HCT116 (cell line): ENCODE results near the gene GSTO2. TPM values are rescaled to one million over a fixed set of nuclear protein-coding genes. Genes with fewer than 3 reads are reported as not detected.

ENCODE experiments used
- ATAC-seq: fragments of 200-7000 bp; cut with Tn5 transposase; 2 replicates; pipeline ENCODE4 v1.9.1; 2020; ENCODE audit warnings: mild to moderate bottlenecking, moderate library complexity
- BruUV-seq: library from RNA; stranded (reverse); fragments of 400-500 nt; replicated peaks from 2 replicates; lab custom pipeline; 2021; lab: Mats Ljungman, UMichigan
- CTCF ChIA-PET: fragments of 300-600 bp; sonication (Branson Sonifier 250); formaldehyde crosslinking; loops from one replicate; lab custom pipeline; 2021; ENCODE audit warnings: antibody characterized with exemption; lab: Charles Lee
- POLR2A ChIA-PET: fragments of 300-600, 350-600 bp; sonication (Branson Sonifier 250); formaldehyde crosslinking; loops from one replicate; lab custom pipeline; 2021; ENCODE audit warnings: antibody characterized with exemption; lab: Charles Lee
- RAD21 ChIA-PET, 2 experiments: fragments of 300-600 bp; sonication (Branson Sonifier 250); formaldehyde crosslinking; loops; one replicate each; lab custom pipeline; 2023; ENCODE audit warnings: low total read pairs in 2 of 2; ENCODE audit not compliant: uncharacterized antibody in 2 of 2, unreplicated experiment in 2 of 2, low non-redundant PET in 1 of 2; lab: Charles Lee
- DNase-seq: peaks from one replicate; pipeline ENCODE4 v3.0.0-alpha.2; 2010; ENCODE audit warnings: low read depth, low spot score
- H2AFZ ChIP-seq: fragments of 200-600 bp; shearing (Covaris generic), sonication (generic); 2 replicates; pipeline ENCODE4 v1.6.1; 2017; ENCODE audit warnings: low read depth, mixed run types, mixed read lengths, antibody characterized with exemption, low read length; ENCODE audit not compliant: poor library complexity, severe bottlenecking
- H3K27ac ChIP-seq: 2 replicates; pipeline ENCODE4 v1.5.1; 2012; ENCODE audit warnings: low read depth, low read length
- H3K27me3 ChIP-seq: fragments of 200-600 bp; sonication (generic); 2 replicates; pipeline ENCODE4 v1.6.1; 2016; ENCODE audit warnings: mixed run types, low read length, mixed read lengths; ENCODE audit not compliant: insufficient read depth
- H3K36me3 ChIP-seq, 2 experiments: fragments of 200-500 bp in 1 of 2; fragments of 200-600 bp in 1 of 2; sonication (Bioruptor generic) in 1 of 2; sonication (generic) in 1 of 2; 2 replicates each; pipeline versions ENCODE4 v1.5.1 to v1.6.1; 2014 to 2016; ENCODE audit warnings: low read length in 2 of 2, inconsistent platforms in 1 of 2, mixed read lengths in 1 of 2, mixed run types in 1 of 2; ENCODE audit not compliant: insufficient read depth in 2 of 2, control insufficient read depth in 1 of 2
- H3K4me1 ChIP-seq, 2 experiments: fragments of 200-600 bp in 1 of 2; sonication (generic) in 1 of 2; 2 replicates each; pipeline versions ENCODE4 v1.5.1 to v1.6.1; 2012 to 2017; ENCODE audit warnings: low read length in 2 of 2, inconsistent platforms in 1 of 2, mild to moderate bottlenecking in 1 of 2, mixed read lengths in 1 of 2, mixed run types in 1 of 2, moderate library complexity in 1 of 2; ENCODE audit not compliant: insufficient read depth in 2 of 2, control insufficient read depth in 1 of 2
- H3K4me2 ChIP-seq: fragments of 200-600 bp; sonication (generic); 2 replicates; pipeline ENCODE4 v1.6.1; 2017; ENCODE audit warnings: mixed run types, low read length, mixed read lengths
- H3K4me3 ChIP-seq, 2 experiments: fragments of 200-600 bp in 1 of 2; sonication (generic) in 1 of 2; replicated peaks in 1 of 2; 2 replicates each; pipeline ENCODE4 v1.5.1; 2011 to 2016; ENCODE audit warnings: low read length in 2 of 2, control low read depth in 1 of 2, low read depth in 1 of 2, mild to moderate bottlenecking in 1 of 2, mixed read lengths in 1 of 2, mixed run types in 1 of 2
- H3K79me2 ChIP-seq: fragments of 200-600 bp; sonication (generic); 2 replicates; pipeline ENCODE4 v1.6.1; 2017; ENCODE audit warnings: mild to moderate bottlenecking, mixed run types, low read length, moderate library complexity, mixed read lengths; ENCODE audit not compliant: insufficient read depth
- H3K9ac ChIP-seq: fragments of 200-600 bp; sonication (generic); 2 replicates; pipeline ENCODE4 v1.6.1; 2016; ENCODE audit warnings: low read length, mixed read lengths
- H3K9me2 ChIP-seq: fragments of 200-600 bp; sonication (generic), shearing (Covaris generic); 2 replicates; pipeline ENCODE4 v1.6.1; 2017; ENCODE audit warnings: mixed run types, mild to moderate bottlenecking, moderate library complexity; ENCODE audit not compliant: insufficient read depth
- H3K9me3 ChIP-seq, 2 experiments: fragments of 200-500 bp in 1 of 2; fragments of 200-600 bp in 1 of 2; sonication (Bioruptor generic) in 1 of 2; sonication (generic) in 1 of 2; 2 replicates each; pipeline ENCODE4 v1.6.1; 2014 to 2017; ENCODE audit warnings: low read length in 2 of 2, mixed read lengths in 2 of 2, inconsistent platforms in 1 of 2, low read depth in 1 of 2, mild to moderate bottlenecking in 1 of 2, mixed run types in 1 of 2, moderate library complexity in 1 of 2; ENCODE audit not compliant: control insufficient read depth in 1 of 2, insufficient read depth in 1 of 2
- H4K20me1 ChIP-seq: fragments of 200-600 bp; sonication (generic), shearing (Covaris generic); 2 replicates; pipeline ENCODE4 v1.6.1; 2017; ENCODE audit warnings: mixed run types, mild to moderate bottlenecking, moderate library complexity; ENCODE audit not compliant: insufficient read depth
- CBX3 ChIP-seq: IDR thresholded peaks from 2 replicates; pipeline ENCODE4 v1.6.1; 2012; ENCODE audit warnings: low read depth
- CEBPB ChIP-seq: IDR thresholded peaks from 2 replicates; pipeline ENCODE4 v1.6.1; 2012; ENCODE audit warnings: low read depth
- EGR1 ChIP-seq: IDR thresholded peaks from 2 replicates; pipeline ENCODE4 v1.6.1; 2012; ENCODE audit warnings: low read depth
- ELF1 ChIP-seq: IDR thresholded peaks from 2 replicates; pipeline ENCODE4 v1.6.1; 2012; ENCODE audit warnings: low read depth, borderline replicate concordance
- EZH2phosphoT487 ChIP-seq: fragments of 200-600 bp; IDR thresholded peaks from 2 replicates; pipeline ENCODE4 v1.6.1; 2018; ENCODE audit warnings: antibody characterized with exemption, borderline replicate concordance
- FOSL1 ChIP-seq: IDR thresholded peaks from 2 replicates; pipeline ENCODE4 v1.6.1; 2012; ENCODE audit warnings: low read depth
- JUND ChIP-seq: IDR thresholded peaks from 2 replicates; pipeline ENCODE4 v1.6.1; 2012
- MAX ChIP-seq: IDR thresholded peaks from 2 replicates; pipeline ENCODE4 v1.6.1; 2012
- POLR2A ChIP-seq: IDR thresholded peaks from 2 replicates; pipeline ENCODE4 v1.7.0; 2011; ENCODE audit warnings: borderline replicate concordance; ENCODE audit not compliant: insufficient read depth, insufficient read length; ENCODE audit errors: extremely low read depth
- RAD21 ChIP-seq: IDR thresholded peaks from 2 replicates; pipeline ENCODE4 v1.6.1; 2012; ENCODE audit warnings: low read depth, mild to moderate bottlenecking
- REST ChIP-seq: IDR thresholded peaks from 2 replicates; pipeline ENCODE4 v1.6.1; 2012; ENCODE audit warnings: low read depth
- SIN3A ChIP-seq: IDR thresholded peaks from 2 replicates; pipeline ENCODE4 v1.6.1; 2012; ENCODE audit warnings: low read depth
- SRF ChIP-seq: IDR thresholded peaks from 2 replicates; pipeline ENCODE4 v1.6.1; 2012; ENCODE audit warnings: low read depth
- TCF7L2 ChIP-seq: IDR thresholded peaks from 2 replicates; pipeline ENCODE4 v1.7.0; 2011; ENCODE audit warnings: borderline replicate concordance, inconsistent platforms; ENCODE audit not compliant: insufficient read depth, insufficient read length; ENCODE audit errors: extremely low read depth
- intact Hi-C: fragments of 100-400 bp; cut with micrococcal nuclease; formaldehyde crosslinking; loops from 2 replicates; pipeline ENCODE4 v1.10.0; 2022
- total RNA-seq: library from RNA; stranded (reverse); gene quantifications from one replicate; pipeline ENCODE4 v1.2.1, GENCODE V29; 2021; ENCODE audit not compliant: unreplicated experiment
- TF ChIP-seq, protein P1 (sequence below), 3 experiments: fragments of 200-600 bp in 1 of 3; sonication (generic) in 1 of 3; IDR thresholded peaks in 2 of 3; conservative IDR thresholded peaks in 1 of 3; 2 replicates each; pipeline ENCODE4 v1.5.1; 2012 to 2017; ENCODE audit warnings: low read depth in 2 of 3, low read length in 2 of 3, antibody characterized with exemption in 1 of 3, borderline replicate concordance in 1 of 3, control low read depth in 1 of 3, mild to moderate bottlenecking in 1 of 3, mixed read lengths in 1 of 3, mixed run types in 1 of 3, moderate library complexity in 1 of 3; ENCODE audit not compliant: insufficient read depth in 1 of 3
- TF ChIP-seq, protein P2 (sequence below): IDR thresholded peaks from 2 replicates; pipeline ENCODE4 v1.6.1; 2011; ENCODE audit warnings: mild to moderate bottlenecking, low read length, moderate library complexity; ENCODE audit not compliant: insufficient replicate concordance; ENCODE audit errors: extremely low read depth

The GSTO2 gene
- total RNA-seq, 1 experiment from 2014 or later = 115 TPM

- no peak overlapping the region for H3K4me2 ChIP-seq
- no TSS peak for BruUV-seq
These were observed 24.9 kb downstream of the GSTO2 start for GRCh38 chr10:104293781-104294321.

More at GRCh38 chr10:104293781-104294321, 24.9 kb downstream of the GSTO2 start:
- intact Hi-C loops = loop anchor here (5.0 kb wide), 1 partner anchor 328 kb away; no protein-coding TSS in a partner anchor
- RAD21 ChIA-PET = no interaction called here
- Histone ChIP-seq H3K79me2 (peaks cover 33% of the 10 kb centered on the region), H3K36me3 (peaks cover 13 to 16% of the 10 kb centered on the region in 2 experiments; a peak in 3 of 4 replicates), H3K9me2 (no peaks in the 10 kb centered on the region), H2AFZ (no peak overlapping the region), H3K27ac (no peak overlapping the region), H3K9me3 (no peaks in the 10 kb centered on the region), H3K4me3 (no peak overlapping the region), H4K20me1 (peaks cover 7% of the 10 kb centered on the region; the same call in 1 of the 2 replicates), H3K9ac (no peak overlapping the region), H3K27me3 (no peaks in the 10 kb centered on the region), H3K4me1 (peaks cover 3 to 5% of the 10 kb centered on the region in 2 experiments; a peak in 3 of 4 replicates)
- DNase-seq (no peak), ATAC-seq (no peak)
- CTCF ChIA-PET = interaction anchor here (1.0 to 9.9 kb wide), 6 partner anchors 9 to 77 kb away, joined by 3 to 96 read pairs (median 6); partner anchors contain the start of gene CFAP58
- TF ChIP-seq REST (no peak), ELF1 (no peak), RAD21 (no peak), SRF (no peak), FOSL1 (no peak), EGR1 (no peak), EZH2phosphoT487 (no peak), POLR2A (no peak), MAX (no peak), SIN3A (no peak), CEBPB (no peak), CBX3 (no peak), JUND (no peak), TCF7L2 (no peak)
- TF ChIP-seq, protein P1, sequence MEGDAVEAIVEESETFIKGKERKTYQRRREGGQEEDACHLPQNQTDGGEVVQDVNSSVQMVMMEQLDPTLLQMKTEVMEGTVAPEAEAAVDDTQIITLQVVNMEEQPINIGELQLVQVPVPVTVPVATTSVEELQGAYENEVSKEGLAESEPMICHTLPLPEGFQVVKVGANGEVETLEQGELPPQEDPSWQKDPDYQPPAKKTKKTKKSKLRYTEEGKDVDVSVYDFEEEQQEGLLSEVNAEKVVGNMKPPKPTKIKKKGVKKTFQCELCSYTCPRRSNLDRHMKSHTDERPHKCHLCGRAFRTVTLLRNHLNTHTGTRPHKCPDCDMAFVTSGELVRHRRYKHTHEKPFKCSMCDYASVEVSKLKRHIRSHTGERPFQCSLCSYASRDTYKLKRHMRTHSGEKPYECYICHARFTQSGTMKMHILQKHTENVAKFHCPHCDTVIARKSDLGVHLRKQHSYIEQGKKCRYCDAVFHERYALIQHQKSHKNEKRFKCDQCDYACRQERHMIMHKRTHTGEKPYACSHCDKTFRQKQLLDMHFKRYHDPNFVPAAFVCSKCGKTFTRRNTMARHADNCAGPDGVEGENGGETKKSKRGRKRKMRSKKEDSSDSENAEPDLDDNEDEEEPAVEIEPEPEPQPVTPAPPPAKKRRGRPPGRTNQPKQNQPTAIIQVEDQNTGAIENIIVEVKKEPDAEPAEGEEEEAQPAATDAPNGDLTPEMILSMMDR (IDR thresholded peaks at IDR 0.05 in 2 of 3, conservative IDR thresholded peaks at IDR 0.05 in 1 of 3; ENCODE audit: borderline replicate concordance in 1 of 3, insufficient read depth in 1 of 3, low read depth in 2 of 3, low read length in 2 of 3) = no peak
- TF ChIP-seq, protein P2, sequence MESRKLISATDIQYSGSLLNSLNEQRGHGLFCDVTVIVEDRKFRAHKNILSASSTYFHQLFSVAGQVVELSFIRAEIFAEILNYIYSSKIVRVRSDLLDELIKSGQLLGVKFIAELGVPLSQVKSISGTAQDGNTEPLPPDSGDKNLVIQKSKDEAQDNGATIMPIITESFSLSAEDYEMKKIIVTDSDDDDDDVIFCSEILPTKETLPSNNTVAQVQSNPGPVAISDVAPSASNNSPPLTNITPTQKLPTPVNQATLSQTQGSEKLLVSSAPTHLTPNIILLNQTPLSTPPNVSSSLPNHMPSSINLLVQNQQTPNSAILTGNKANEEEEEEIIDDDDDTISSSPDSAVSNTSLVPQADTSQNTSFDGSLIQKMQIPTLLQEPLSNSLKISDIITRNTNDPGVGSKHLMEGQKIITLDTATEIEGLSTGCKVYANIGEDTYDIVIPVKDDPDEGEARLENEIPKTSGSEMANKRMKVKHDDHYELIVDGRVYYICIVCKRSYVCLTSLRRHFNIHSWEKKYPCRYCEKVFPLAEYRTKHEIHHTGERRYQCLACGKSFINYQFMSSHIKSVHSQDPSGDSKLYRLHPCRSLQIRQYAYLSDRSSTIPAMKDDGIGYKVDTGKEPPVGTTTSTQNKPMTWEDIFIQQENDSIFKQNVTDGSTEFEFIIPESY = no peak
- POLR2A ChIA-PET = no interaction called here
